HG02642 (cell line): ENCODE results near the gene DSCAM.
"Not testable (repeated sequence)": the region's sequence is repeated elsewhere in the genome, so short reads cannot be mapped to it uniquely, and the experiment has no call there.

Experiments
- ATAC-seq: cut with Tn5 transposase; IDR thresholded peaks from one replicate; pipeline ENCODE4 v1.9.1; 2021; ENCODE audit warnings: mild to moderate bottlenecking; ENCODE audit not compliant: unreplicated experiment, poor library complexity

The DSCAM gene

DNA sequence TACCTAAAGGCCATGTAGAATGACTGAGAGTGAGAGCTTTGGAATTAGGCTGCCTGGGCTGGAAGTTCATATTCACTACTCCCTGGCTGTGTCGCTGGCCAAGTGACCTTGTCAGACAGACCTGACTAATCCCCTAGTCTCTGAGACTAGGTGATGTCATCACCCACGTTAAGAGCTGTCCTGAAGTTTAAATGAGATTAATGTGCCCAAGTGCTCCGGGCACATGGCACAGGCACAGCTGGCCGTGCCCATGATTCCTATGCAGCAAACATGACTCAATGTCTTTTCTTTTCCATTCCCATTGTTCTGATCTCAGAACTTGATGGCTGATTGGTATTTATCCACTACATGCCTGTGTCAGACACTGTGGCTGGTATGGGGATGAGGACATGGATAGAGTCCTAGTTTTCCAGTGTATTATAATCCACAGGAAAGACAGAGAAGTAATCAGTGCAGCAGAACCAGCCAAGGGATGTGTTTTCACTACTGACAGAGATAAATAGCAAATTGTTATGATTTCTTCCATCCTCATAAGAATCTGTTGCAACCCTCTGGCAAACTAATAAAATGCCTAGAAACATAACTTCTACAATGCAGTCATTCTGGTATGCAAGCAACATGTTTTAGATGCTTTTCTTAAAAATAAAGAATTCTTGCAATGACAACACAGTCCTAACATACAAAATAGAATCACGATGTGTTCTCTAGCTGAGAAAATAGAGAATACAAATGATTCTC lies 798.8 kb downstream of the DSCAM start:
- ATAC-seq, result no peak

DNA sequence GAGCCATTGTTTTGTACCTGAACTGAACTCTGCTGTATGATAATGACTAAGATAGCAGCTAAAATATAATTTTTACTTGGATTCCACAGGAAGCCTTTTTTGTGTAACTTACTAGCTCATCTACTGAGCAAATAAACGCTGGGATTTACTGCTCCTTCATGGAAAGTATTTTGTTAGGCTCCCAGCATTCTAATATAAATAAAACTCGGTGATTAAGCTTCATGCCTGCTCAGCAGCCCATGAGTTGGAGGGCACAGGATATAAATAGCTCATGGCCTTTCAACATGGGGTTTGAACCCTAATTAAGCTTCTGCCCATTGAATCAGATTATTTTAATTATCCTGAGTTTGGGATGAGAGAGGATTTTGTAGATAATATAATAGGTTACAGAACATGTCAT lies 799.7 kb downstream of the DSCAM start:
- ATAC-seq, result no peak

DNA sequence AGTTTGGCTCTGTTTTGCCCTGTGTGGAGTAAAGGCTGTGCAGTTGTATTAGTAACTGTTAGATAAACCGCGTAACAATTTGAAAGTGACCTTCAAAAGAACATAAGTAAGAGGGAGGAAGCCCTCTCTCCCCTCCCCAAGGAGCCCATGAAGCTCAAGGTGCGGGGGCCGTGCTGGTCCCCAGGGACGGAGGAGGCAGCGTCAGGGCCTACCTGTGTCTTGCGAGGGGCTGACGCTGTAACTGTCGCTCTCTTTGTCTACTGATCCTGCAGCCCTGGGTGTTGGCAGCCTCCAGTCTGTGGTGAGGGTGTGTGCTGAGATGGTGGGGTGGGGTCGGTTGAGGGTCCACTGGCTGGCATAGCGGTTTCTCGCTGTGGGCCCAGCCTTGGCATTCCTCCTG lies 803.1 kb downstream of the DSCAM start:
- no peak for ATAC-seq

- ATAC-seq, result no peak
These were observed 803.5 kb downstream of the DSCAM start for GRCh38 chr21:40043423-40043822.

- no peak for ATAC-seq
These were observed 805.5 kb downstream of the DSCAM start for GRCh38 chr21:40041446-40041845.

DNA sequence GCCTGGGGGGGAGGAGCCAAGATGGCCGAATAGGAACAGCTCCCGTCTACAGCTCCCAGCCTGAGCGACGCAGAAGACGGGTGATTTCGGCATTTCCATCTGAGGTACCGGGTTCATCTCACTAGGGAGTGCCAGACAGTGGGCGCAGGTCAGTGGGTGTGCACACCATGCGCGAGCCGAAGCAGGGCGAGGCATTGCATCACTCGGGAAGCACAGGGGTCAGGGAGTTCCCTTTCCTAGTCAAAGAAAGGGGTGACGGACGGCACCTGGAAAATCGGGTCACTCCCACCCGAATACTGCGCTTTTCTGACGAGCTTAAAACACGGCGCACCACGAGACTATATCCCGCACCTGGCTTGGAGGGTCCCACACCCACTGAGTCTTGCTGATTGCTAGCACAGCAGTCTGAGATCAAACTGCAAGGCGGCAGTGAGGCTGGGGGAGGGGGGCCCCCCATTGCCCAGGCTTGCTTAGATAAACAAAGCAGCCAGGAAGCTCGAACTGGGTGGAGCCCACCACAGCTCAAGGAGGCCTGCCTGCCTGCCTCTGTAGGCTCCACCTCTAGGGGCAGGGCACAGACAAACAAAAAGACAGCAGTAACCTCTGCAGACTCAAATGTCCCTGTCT lies 813.7 kb downstream of the DSCAM start:
- ATAC-seq, result not testable (repeated sequence)

DNA sequence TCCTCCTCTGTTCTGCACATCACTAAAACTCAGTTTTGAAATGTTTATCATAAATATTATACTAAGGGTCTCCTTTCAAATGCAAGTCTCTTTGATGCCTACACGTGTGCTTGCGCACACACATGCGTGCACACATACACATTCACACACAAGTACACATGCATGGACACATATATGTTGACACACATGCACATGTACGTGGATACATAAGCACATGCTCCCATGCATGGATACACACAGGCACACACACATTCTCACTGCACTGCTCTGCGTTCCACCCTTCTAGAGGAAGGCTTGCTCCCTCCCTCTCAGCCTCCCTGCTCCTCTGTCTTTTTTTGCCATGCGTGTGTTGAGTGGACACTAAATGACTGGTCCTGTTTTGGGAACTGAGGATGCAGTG lies 817.1 kb downstream of the DSCAM start:
- ATAC-seq, result no peak

- not testable (repeated sequence) for ATAC-seq
These were observed 818.6 kb downstream of the DSCAM start for GRCh38 chr21:40028393-40028792.

- ATAC-seq, result no peak
These were observed 825.2 kb downstream of the DSCAM start for GRCh38 chr21:40021558-40022351.

GRCh38 chr21:40020651-40021050 lies 826.3 kb downstream of the DSCAM start:
- no peak for ATAC-seq

- ATAC-seq, result no peak
These were observed 828.0 kb downstream of the DSCAM start for GRCh38 chr21:40018871-40019475.

DNA sequence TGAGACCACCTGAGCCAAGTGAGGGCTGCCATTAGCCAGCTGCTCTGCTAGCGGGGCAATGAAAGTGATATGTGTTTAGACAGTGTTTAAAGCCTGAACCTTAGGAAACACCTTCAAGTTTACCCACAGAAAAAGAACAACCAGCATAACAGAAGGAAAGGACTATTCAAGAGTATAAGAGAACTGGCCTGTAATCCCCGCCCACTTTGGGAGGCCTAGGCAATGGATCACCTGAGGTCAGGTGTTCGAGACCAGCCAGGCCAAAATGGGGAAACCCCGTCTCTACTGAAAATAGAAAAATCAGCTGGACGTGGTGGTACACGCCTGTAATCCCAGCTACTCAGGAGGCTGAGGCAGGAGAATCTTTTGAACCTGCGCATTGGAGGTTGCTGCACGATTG lies 830.3 kb downstream of the DSCAM start:
- ATAC-seq, result no peak

- no peak for ATAC-seq
These were observed 830.7 kb downstream of the DSCAM start for GRCh38 chr21:40016234-40016633.

DNA sequence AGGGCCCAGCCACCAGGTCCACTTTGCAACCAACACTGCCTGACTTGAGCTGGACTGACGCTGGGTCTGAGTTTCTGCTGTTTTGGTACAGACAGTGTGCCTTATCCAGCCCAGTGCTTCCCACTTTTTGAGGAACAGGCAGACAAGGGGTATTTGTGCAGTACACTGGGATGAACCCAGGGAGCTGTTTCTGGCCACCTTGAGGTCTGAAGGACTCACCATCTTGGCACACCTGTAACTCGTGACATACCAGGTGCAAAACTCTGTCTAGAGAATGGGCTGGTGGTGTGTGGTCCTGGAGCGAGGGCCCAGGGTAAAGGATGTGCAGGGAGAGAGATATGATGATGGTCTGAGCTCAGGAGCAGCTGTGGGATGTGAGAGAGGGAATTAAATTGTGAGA lies 831.1 kb downstream of the DSCAM start:
- no peak for ATAC-seq

- no peak for ATAC-seq
These were observed 832.6 kb downstream of the DSCAM start for GRCh38 chr21:40014394-40014793.

- ATAC-seq, result no peak
These were observed 833.8 kb downstream of the DSCAM start for GRCh38 chr21:40013001-40013735.

GRCh38 chr21:40011371-40011770 lies 835.6 kb downstream of the DSCAM start:
- no peak for ATAC-seq

DNA sequence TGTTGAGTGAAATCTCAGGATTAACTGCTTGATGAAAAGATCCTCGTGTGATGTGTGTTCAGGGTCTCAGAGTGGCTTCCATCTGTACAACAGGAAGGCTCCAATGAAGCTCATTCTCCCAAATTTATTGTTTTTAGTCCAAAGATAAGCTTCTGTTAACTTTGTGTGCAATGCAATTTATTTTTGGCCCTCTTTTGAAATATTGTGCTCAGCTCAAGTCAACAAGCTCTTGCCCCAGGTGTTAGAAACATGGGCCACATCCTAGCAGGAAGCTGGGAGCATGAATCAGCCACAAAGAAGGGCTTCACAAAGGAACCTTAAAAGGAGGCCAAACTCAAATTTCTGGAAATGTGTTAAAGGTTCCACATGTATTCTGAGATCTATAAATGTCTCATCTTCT lies 844.0 kb downstream of the DSCAM start:
- ATAC-seq, result no peak

DNA sequence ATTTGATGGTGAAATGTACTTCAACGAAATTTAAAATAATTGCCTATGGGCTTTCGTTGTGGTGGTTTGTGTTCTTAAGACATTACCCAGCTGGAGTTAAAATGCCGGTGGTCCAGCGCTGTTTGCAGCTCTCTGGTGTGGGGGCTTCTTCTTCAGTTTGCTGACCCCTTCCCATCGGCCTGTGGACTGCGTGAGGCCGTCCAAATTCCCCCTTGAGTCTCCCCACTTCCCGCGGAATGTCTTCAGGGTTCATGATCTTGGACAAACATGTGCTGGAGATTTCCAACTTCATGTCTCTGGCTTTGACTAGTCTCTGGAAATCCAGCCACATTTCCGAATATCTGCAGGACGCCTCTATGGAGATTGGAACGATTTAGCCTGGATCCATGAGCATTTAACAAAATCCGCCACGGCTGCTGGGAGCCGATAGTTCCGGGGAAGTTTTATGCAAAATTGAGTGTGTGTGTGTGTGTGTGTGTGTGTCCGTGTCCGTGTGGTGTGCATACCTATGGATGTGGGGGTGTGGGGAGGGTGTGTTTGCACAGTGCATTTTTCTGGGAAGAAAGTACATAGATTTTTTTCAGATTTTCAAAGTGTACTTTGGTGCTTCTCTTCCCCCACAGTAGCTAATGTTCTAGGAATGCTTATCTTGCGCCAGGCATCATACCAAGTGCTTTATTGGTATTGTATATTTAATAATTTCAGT lies 862.5 kb downstream of the DSCAM start:
- ATAC-seq, result no peak
